NCI-H524 (cell line): Measurements from ENCODE around the gene MRPS11.
A peak's percentile ranks its signal among the peaks of the same experiment; 100 is the strongest.
"Not testable (repeated sequence)": the region's sequence is repeated elsewhere in the genome, so short reads cannot be mapped to it uniquely, and the experiment has no call there.

Source experiments
- DNase-seq, 2 experiments: peaks; one replicate each; lab custom pipeline; 2025; lab: John Stamatoyannopoulos, UW

Gene MRPS11

GRCh38 chr15:88489321-88489720, 21.8 kb downstream of the MRPS11 start:
- no peak for DNase-seq

GRCh38 chr15:88490036-88490435, 22.5 kb downstream of the MRPS11 start:
- no peak for DNase-seq

GRCh38 chr15:88491158-88491557, 23.6 kb downstream of the MRPS11 start:
- no peak for DNase-seq

DNA sequence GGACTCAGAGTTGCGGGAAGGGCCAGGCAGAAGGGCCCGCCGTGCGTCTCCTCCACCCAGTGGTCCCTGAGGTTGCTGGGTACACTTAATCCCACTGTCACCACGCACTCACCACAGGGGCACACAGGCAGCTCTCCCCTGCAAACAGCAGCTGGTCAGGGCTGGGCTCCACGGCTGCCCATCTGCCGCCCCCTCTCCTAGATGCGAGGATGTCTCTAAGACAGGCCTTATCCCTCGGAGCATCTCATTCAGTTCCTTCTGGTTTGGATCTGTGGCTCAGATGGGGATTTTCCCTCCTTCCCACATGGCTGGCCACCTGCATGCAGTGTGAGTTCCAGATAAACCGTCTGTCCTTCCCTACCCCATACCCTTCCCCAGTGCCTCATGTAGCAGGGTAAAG, 26.3 kb downstream of the MRPS11 start:
- DNase-seq = peak; percentile 99

GRCh38 chr15:88497109-88497765, 29.7 kb downstream of the MRPS11 start:
- DNase-seq = peak; percentile 34 to 47

GRCh38 chr15:88498996-88499395, 31.5 kb downstream of the MRPS11 start:
- peak; percentile 98 to 100 for DNase-seq

DNA sequence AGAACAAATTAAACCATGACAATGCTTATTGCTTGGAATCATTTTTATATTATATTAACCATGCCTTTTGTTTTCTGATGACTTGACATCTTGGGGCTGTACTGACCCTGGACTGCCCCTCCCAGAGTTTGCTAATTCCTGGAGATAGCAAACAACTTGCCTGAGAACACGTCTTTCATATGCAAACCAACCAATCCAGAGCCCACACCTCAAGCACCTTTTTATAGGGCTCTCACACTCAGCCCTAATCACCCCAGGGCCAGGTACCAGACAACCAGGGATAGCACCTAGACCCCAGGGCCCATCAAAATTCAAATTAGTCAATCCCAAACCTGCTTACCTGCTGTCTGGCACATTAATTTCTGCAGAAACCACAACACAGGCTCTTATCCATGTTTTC, 36.9 kb downstream of the MRPS11 start:
- no peak for DNase-seq

GRCh38 chr15:88505721-88506120, 38.2 kb downstream of the MRPS11 start:
- DNase-seq = no peak

- DNase-seq = no peak
Observed at GRCh38 chr15:88506628-88507027, 39.1 kb downstream of the MRPS11 start.

- DNase-seq = no peak
Observed at GRCh38 chr15:88509321-88509720, 41.8 kb downstream of the MRPS11 start.

DNA sequence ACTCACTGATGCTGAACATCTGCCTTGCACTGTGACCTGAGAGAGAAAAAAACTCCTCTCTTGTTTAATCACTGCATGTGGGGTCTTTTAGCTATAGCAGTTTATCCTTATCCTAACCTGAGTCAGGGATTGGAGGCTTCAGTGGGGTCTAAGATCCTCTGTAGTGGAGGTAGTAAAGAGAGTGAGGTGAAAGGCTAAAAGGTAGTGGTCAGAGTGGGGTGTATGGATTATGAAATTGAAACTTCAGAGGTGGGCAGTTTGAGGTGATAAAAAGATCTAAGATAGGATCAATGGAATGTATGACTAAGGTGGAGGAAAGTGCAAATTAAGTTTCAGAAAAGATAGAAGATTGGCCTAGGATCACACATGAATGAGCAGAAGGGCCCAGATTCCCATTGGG, 42.5 kb downstream of the MRPS11 start:
- DNase-seq = no peak

DNA sequence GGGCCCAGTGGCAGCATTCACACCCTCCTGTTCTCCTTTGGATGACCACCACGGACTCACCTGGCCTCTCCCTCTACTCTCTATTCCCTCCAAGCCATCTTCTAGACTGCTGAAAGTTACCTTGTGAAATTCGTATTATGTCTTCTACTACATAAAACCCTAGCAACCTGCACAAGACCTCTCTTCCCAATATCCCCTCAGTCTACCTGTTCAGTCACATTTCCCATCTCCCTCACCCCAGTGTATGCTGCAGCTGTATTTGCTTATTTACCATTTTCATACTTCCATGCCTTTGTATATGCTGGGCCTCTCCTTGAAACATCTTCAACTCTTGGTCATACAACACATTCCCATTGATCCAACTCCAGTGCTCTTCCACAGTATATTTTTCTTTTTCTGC, 43.7 kb downstream of the MRPS11 start:
- no peak for DNase-seq

DNA sequence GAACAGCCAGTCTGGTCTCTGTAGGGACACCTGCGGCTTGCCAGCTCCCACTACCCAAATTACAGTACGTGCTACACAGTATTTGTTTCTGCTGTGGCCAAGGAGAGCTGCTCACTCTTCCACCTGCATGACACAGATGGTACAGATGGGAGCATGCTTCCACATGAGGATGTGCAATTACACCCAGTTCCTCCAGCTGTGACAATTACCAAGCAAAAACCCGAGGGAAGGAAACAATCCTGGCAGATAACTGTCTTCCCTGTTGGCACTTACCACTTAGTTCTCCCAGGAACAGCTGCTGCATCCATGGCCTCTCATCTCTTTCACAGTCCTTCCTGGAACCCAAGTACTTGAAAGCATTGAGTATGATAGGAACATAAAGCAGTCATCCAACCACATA, 44.6 kb downstream of the MRPS11 start:
- peak; percentile 88 to 97 for DNase-seq

GRCh38 chr15:88512601-88513000, 45.1 kb downstream of the MRPS11 start:
- DNase-seq = no peak

DNA sequence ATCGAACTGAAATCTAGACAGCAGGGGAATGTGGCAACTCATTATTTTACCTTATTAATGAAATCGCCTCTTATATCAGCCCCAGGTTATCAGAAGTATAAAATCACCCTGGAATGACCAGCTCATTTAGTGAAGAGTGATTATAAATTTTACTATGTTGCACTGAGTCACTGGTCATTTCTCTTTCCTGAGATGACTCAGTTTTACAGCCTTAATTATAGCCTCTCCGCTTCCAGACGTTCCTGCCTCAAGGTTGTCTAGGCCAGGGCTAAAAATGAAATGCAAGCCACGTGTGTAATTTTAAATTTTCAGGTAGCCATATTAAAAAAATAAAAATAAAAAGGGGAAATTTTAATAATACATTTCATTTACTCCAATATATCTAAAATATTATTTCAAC, 45.7 kb downstream of the MRPS11 start:
- DNase-seq = no peak

- DNase-seq = no peak
Observed at GRCh38 chr15:88518903-88519302, 51.4 kb downstream of the MRPS11 start.

GRCh38 chr15:88524094-88524493, 56.6 kb downstream of the MRPS11 start:
- DNase-seq = not testable (repeated sequence)

DNA sequence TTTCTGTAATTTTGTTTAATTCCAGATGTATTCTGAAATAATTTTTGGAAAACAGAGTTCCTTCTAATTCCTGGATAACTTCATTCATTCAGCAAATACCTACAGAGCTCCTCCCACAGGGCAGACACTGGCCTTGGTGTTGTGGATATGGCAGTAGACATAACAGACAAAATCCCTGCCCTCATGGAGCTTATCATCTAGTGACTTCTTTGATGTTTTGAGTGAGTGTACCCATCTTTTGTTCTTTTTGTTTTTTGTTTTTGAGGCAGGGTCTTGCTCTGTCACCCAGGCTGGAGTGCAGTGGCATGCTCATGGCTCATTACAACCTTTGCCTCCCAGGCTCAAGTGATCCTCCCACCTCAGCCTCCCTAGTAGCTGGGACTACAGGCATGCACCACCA, 57.9 kb downstream of the MRPS11 start:
- DNase-seq = no peak

- peak in 1 of 2 experiments; percentile 19 for DNase-seq
Observed at GRCh38 chr15:88526247-88526879, 58.9 kb downstream of the MRPS11 start.

DNA sequence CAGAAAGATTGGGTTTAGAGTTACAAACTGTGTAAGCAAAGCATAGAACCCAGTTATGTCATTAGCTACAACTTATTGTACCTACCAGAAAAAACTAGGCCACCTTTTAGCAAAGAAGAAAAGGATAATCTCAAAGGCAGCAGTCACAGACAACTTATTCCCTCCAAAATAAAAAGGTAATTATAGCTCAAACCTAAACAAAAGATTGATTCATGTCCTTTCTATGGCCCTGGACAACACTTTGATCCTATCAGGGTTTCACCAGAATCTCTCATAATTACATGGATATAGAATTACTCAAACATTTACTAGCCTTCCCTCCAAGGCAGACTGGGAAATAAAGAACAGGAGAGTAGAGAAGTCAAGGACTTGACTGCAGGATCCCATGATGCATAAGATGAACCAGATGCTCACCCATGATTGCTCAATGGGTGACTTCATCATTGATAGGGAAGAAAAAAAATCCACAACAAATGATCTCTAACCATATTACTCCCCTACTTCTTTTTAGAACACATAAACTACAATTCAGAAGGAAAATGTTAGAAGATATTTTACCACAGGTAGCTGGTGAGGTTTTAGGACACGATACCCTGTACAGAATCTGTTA, 61.6 kb downstream of the MRPS11 start:
- DNase-seq = peak; percentile 2 to 27
